ENCODE measurements around the gene SYT12. TPM values are rescaled to one million over a fixed set of nuclear protein-coding genes. Genes with fewer than 3 reads are reported as not detected.

The SYT12 gene
- total and polyA plus RNA-seq, 2 of the 8 experiments (the other 6 are each of a cell fraction or from before 2014, with no cell fraction given) = 1.4 to 3.3 TPM

DNA sequence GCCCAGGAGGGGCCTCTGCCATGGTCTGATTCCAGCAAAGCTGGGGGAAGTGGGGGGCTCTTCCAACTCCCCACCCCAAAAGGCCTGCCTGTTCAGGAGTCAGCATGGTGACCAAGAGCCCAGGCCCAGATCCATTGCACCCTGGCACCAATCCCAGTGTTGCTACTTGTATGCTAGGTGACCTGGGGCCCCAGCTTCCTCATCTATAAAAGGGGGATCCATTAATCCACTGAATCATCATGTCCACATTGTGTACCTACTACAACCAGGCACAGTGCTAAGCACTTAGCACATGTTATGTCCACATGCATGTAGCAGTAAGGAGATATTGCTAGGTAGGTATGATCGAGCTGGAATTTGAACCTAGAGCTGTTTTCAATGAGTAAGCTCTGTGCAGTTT, 2.0 kb downstream of the SYT12 start (continued):
- TF ChIP-seq KDM1A (IDR thresholded peaks at IDR 0.05; ENCODE audit: borderline replicate concordance, low read length) = no peak
